GM12873 (cell line): ENCODE data around the gene LGALS1.

Experiments
- TF ChIP-seq, protein P1 (sequence below): IDR thresholded peaks from 2 replicates; pipeline ENCODE4 v1.5.1; 2012; ENCODE audit warnings: low read depth, mild to moderate bottlenecking, moderate library complexity, low read length, control low read depth; ENCODE audit not compliant: insufficient read depth; ENCODE audit errors: missing control alignments

Gene LGALS1

GRCh38 chr22:37674951-37675929 is at the start of gene LGALS1:
TSS of gene LGALS1 (plus strand) at chr22:37675636. CDS start at chr22:37675703, 67 bp downstream.
- TF ChIP-seq, protein P1, sequence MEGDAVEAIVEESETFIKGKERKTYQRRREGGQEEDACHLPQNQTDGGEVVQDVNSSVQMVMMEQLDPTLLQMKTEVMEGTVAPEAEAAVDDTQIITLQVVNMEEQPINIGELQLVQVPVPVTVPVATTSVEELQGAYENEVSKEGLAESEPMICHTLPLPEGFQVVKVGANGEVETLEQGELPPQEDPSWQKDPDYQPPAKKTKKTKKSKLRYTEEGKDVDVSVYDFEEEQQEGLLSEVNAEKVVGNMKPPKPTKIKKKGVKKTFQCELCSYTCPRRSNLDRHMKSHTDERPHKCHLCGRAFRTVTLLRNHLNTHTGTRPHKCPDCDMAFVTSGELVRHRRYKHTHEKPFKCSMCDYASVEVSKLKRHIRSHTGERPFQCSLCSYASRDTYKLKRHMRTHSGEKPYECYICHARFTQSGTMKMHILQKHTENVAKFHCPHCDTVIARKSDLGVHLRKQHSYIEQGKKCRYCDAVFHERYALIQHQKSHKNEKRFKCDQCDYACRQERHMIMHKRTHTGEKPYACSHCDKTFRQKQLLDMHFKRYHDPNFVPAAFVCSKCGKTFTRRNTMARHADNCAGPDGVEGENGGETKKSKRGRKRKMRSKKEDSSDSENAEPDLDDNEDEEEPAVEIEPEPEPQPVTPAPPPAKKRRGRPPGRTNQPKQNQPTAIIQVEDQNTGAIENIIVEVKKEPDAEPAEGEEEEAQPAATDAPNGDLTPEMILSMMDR = no peak

DNA sequence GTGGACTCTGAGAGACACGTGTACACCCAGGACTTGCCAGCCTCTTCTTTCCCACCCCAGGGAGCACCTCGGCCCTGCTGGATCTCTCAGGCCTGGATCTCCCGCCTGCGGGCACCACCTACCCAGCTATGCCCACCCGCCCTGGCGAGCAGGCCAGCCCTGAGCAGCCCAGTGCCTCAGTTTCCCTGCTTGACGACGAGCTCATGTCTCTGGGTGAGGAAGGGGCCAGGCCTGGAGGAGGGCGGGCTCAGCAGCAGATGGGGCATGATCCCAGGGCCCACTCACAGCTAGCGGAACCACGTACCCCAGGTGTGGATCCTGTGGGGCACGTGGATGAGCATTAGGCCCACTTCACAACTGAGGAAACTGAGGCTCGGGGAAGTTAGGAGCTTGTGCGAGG is 49.7 kb upstream of the LGALS1 start:
- TF ChIP-seq, protein P1 = no peak

DNA sequence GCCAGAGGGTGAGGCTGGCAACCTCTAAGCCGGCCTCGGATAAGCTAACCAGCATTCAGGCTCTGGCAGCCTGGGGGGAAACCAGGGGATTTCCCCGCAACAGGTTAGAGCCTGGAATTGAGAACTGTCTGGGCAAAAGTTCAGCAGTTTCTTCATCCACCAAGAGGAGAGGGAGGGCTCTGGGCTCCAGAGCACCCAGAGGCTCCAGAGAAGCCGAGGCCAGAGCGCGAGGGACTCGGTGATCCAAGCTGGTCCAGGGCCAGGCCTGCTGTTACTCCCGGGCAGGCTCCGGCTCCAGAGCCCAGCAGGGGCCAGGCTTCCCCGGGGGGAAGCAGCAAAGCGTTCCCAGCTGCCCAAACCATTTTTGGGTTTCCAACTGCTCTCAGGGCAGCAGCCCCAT is 49.3 kb upstream of the LGALS1 start:
- TF ChIP-seq, protein P1 = no peak

DNA sequence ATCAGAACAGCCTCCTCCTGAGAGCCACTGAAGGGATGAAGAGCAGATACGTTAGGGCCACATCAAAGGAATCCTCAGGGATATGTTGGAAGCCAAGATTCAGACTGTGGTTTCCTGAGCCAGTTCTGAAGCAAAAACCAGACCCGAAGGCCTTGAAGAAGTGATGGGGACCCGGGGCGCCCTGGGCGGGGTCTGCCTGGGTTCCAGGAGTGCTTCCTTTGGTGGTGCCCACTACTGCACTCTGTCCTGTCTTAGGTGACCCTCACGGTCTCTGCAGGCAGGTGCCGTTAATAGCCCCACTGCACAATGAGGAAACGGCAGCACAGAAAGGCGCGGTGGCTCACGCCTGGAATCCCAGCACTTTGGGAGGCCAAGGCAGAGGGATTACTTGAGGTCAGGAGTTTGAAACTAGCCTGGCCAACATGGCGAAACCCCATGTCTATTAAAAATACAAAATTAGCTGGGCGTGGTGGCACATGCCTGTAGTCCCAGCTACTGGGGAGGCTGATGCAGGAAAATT is 48.8 kb upstream of the LGALS1 start:
- TF ChIP-seq, protein P1 = no peak

- TF ChIP-seq, protein P1 = no peak
These were observed 48.3 kb upstream of the LGALS1 start for GRCh38 chr22:37627121-37627520.

GRCh38 chr22:37627545-37627944 is 47.9 kb upstream of the LGALS1 start:
- TF ChIP-seq, protein P1 = no peak

- TF ChIP-seq, protein P1 = no peak
These were observed 46.6 kb upstream of the LGALS1 start for GRCh38 chr22:37628830-37629229.
